ENCODE results near the gene GSTCD.

DNA sequence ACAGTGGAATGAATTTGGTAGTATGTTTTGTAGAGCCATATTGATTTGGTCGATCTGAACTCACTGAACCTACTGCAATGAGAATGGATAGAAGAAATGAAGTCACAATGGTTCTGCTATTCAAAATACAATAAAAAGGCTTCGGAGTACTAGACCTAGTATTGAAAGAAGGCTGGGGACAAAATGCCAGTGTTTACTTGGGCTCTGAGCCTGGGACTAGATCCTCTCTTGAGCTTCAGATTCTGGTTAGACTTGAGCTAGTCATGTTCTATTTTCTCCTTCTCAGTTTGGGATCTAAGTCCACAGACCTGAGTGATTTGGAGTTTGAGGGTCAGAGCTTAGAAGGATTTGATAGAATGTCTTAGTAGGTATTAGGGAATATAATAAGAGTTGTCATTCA, 10.0 kb upstream of the GSTCD start:
- TF ChIP-seq, protein P1, sequence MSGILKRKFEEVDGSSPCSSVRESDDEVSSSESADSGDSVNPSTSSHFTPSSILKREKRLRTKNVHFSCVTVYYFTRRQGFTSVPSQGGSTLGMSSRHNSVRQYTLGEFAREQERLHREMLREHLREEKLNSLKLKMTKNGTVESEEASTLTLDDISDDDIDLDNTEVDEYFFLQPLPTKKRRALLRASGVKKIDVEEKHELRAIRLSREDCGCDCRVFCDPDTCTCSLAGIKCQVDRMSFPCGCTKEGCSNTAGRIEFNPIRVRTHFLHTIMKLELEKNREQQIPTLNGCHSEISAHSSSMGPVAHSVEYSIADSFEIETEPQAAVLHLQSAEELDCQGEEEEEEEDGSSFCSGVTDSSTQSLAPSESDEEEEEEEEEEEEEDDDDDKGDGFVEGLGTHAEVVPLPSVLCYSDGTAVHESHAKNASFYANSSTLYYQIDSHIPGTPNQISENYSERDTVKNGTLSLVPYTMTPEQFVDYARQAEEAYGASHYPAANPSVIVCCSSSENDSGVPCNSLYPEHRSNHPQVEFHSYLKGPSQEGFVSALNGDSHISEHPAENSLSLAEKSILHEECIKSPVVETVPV (CRISPR knock-in tag; IDR thresholded peaks at IDR 0.05), result no peak
- TF ChIP-seq SNAI2 (CRISPR knock-in tag; IDR thresholded peaks at IDR 0.05), result no peak
- no peak for TF ChIP-seq ARNTL (CRISPR knock-in tag; IDR thresholded peaks at IDR 0.05; ENCODE audit: borderline replicate concordance, low read depth)
- no peak for TF ChIP-seq ZFP3 (CRISPR knock-in tag; IDR thresholded peaks at IDR 0.05)
- TF ChIP-seq CSDC2 (CRISPR knock-in tag; IDR thresholded peaks at IDR 0.05), result no peak
- TF ChIP-seq, protein P2, sequence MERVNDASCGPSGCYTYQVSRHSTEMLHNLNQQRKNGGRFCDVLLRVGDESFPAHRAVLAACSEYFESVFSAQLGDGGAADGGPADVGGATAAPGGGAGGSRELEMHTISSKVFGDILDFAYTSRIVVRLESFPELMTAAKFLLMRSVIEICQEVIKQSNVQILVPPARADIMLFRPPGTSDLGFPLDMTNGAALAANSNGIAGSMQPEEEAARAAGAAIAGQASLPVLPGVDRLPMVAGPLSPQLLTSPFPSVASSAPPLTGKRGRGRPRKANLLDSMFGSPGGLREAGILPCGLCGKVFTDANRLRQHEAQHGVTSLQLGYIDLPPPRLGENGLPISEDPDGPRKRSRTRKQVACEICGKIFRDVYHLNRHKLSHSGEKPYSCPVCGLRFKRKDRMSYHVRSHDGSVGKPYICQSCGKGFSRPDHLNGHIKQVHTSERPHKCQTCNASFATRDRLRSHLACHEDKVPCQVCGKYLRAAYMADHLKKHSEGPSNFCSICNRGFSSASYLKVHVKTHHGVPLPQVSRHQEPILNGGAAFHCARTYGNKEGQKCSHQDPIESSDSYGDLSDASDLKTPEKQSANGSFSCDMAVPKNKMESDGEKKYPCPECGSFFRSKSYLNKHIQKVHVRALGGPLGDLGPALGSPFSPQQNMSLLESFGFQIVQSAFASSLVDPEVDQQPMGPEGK (CRISPR knock-in tag; IDR thresholded peaks at IDR 0.05; ENCODE audit: borderline replicate concordance), result no peak

Data from SK-N-SH treated with all-trans-retinoic acid at 6 μM for 48 hours (cell line).